ENCODE measurements around the gene DMRTC2.
"Not testable (repeated sequence)": the region's sequence is repeated elsewhere in the genome, so short reads cannot be mapped to it uniquely, and the experiment has no call there.

DNA sequence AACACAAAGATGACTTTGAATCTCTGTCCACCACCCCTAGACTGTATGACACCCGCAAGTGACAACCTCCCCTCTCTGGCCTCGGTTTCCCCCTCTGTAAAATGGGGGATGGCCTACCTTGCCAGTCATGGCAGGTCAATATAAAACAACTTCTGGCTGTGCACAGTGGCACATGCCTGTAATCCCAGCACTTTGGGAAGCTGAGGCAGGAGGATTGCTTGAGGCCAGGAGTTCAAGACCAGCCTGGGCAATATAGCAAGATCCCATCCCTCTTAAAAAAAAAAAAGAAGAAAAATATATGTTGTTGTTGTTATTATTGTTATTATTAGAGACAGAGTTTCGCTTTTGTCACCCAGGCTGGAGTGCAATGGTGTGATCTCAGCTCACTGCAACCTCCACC lies 31.1 kb downstream of the DMRTC2 start:
- TF ChIP-seq, protein P1, sequence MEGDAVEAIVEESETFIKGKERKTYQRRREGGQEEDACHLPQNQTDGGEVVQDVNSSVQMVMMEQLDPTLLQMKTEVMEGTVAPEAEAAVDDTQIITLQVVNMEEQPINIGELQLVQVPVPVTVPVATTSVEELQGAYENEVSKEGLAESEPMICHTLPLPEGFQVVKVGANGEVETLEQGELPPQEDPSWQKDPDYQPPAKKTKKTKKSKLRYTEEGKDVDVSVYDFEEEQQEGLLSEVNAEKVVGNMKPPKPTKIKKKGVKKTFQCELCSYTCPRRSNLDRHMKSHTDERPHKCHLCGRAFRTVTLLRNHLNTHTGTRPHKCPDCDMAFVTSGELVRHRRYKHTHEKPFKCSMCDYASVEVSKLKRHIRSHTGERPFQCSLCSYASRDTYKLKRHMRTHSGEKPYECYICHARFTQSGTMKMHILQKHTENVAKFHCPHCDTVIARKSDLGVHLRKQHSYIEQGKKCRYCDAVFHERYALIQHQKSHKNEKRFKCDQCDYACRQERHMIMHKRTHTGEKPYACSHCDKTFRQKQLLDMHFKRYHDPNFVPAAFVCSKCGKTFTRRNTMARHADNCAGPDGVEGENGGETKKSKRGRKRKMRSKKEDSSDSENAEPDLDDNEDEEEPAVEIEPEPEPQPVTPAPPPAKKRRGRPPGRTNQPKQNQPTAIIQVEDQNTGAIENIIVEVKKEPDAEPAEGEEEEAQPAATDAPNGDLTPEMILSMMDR (IDR thresholded peaks at IDR 0.05; ENCODE audit: control extremely low read depth in 1 of 3, insufficient read depth in 1 of 3, low read depth in 1 of 3, low read length in 3 of 3): not testable (repeated sequence)
- TF ChIP-seq, protein P2, sequence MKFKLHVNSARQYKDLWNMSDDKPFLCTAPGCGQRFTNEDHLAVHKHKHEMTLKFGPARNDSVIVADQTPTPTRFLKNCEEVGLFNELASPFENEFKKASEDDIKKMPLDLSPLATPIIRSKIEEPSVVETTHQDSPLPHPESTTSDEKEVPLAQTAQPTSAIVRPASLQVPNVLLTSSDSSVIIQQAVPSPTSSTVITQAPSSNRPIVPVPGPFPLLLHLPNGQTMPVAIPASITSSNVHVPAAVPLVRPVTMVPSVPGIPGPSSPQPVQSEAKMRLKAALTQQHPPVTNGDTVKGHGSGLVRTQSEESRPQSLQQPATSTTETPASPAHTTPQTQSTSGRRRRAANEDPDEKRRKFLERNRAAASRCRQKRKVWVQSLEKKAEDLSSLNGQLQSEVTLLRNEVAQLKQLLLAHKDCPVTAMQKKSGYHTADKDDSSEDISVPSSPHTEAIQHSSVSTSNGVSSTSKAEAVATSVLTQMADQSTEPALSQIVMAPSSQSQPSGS (IDR thresholded peaks at IDR 0.05; ENCODE audit: low read length): not testable (repeated sequence)
- TF ChIP-seq EZH2 (IDR thresholded peaks at IDR 0.05; ENCODE audit: low read depth, low read length, severe bottlenecking); POLR2A (IDR thresholded peaks at IDR 0.05; ENCODE audit: control extremely low read depth in 1 of 2, low read depth in 2 of 2, low read length in 2 of 2); RFX5 (IDR thresholded peaks at IDR 0.05; ENCODE audit: borderline replicate concordance, low read depth, low read length); CHD2 (IDR thresholded peaks at IDR 0.05; ENCODE audit: low read length); MAFK (IDR thresholded peaks at IDR 0.05; ENCODE audit: low read depth, low read length); YY1 (IDR thresholded peaks at IDR 0.05; ENCODE audit: low read depth, low read length); BRCA1 (IDR thresholded peaks at IDR 0.05; ENCODE audit: low read depth, low read length); ZNF274 (IDR thresholded peaks at IDR 0.05; ENCODE audit: borderline replicate concordance, extremely low read depth, low read length): not testable (repeated sequence)
